Pancreas (tissue), 10 donors: ENCODE data around the gene NBEAL2. TPM values are rescaled to one million over a fixed set of nuclear protein-coding genes. Genes with fewer than 3 reads are reported as not detected.
A peak's percentile ranks its signal among the peaks of the same experiment; 100 is the strongest.

Source experiments
- ATAC-seq, 4 donors: fragments of 200-7000 bp; cut with Tn5 transposase; one replicate each; pipeline versions ENCODE4 v1.8.0 to v1.9.1; 2020; ENCODE audit warnings: mild to moderate bottlenecking in 4 of 4, moderate library complexity in 4 of 4
- DNase-seq, 6 donors: peaks; one replicate each; pipeline ENCODE4 v3.0.0-alpha.2; 2020
- FAIRE-seq: peaks from 2 replicates; lab custom pipeline; 2012; peaks lifted over from hg19 to GRCh38; lab: Jason Lieb, UNC
- H3K27ac ChIP-seq, 4 donors: fragments of 200-600 bp; sonication (generic); 1 replicate in 3 of 4; 2 replicates in 1 of 4; pipeline versions ENCODE4 v1.5.0 to v1.8.0; 2020
- H3K27me3 ChIP-seq, 4 donors: fragments of 200-600 bp; one replicate each; pipeline ENCODE4 v1.8.0; 2021
- H3K36me3 ChIP-seq, 3 donors: fragments of 200-600 bp; sonication (generic) in 1 of 3; one replicate each; pipeline versions ENCODE4 v1.5.0 to v1.8.0; 2020 to 2021
- H3K4me1 ChIP-seq, 3 donors: fragments of 200-600 bp; one replicate each; pipeline ENCODE4 v1.8.0; 2021
- H3K4me3 ChIP-seq, 4 donors: fragments of 200-600 bp; sonication (generic) in 2 of 4; one replicate each; pipeline versions ENCODE4 v1.5.0 to v1.8.0; 2020 to 2021
- H3K9me3 ChIP-seq, 4 donors: fragments of 200-600 bp; one replicate each; pipeline ENCODE4 v1.8.0; 2021
- WGBS, 2 donors: extraction: QIAGEN DNeasy Blood & Tissue Kit; methylation state at CpG; one replicate each; pipeline ENCODE4 v1.1.7; 2013; 5-methylcytosine and 5-hydroxymethylcytosine counted together
- intact Hi-C, 3 donors: fragments of 100-400 bp; cut with DNase I; formaldehyde crosslinking; loops; one replicate each; pipeline versions ENCODE4 v1.11.1 to v1.14.2; 2022
- polyA plus RNA-seq, 2 donors: library from polyadenylated mRNA; stranded (reverse); fragments of 200-250 nt; gene quantifications; one replicate each; pipeline ENCODE4 v1.2.3, GENCODE V29; 2013
- total RNA-seq, 6 donors: library from RNA; stranded (reverse); fragmentation: NEBNext Ultra II Directional in 4 of 6; extraction: Animal tissue kit (Norgen Biotek cat#: 25700) in 4 of 6; gene quantifications; one replicate each; pipeline versions ENCODE4 v1.2.1 to v1.2.4, GENCODE V29; 2021 to 2023
- TF ChIP-seq, protein P1 (sequence below), 4 donors: fragments of 200-600 bp; sonication (generic) in 3 of 4; IDR thresholded peaks; one replicate each; pipeline versions ENCODE4 v1.5.0 to v1.8.0; 2021; ENCODE audit warnings: antibody characterized with exemption in 4 of 4
- donor health status: healthy with polysubstance abuse.
- donor health status: DM: no; HTN: no; CAD: no; lungs with moderate emphysema.
- donor health status: DM: no; HTN: no; CAD: no.
- donor health status: control.
- donor health status: control.
- donor health status: Bipolar disorder and iron deficiency.
- donor health status: DM: yes; HTN: yes; CAD: no.
- donor health status: DM: no; HTN: no; CAD: no.
- donor health status: DM: no; HTN: no; CAD: no.
- donor health status: DM: yes; HTN: yes; CAD: no.

NBEAL2 gene
- total and polyA plus RNA-seq, 8 donors = 30.6 to 265 (median 46.0) TPM

DNA sequence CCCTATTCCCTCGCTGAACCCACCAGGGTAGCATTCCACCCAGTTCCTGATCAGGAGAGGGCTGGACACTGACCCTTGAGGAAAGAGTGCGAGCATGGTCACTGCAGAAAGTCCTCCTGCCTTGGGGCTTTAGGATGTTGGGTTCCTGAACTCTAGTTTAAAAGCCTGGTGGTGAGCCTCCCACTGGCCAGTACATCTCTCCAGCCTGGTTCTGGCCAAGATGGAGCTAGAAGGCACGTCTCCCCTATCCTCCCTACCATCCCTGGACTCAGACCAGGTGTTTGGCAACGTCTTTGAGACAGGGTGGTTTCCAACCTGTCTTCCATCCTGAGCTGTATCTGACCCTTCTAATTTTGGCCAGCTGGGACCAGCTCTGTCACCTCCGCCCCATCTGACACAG, 31.4 kb downstream of the NBEAL2 start:
- WGBS, 2 donors = 73 to 81% methylated on average over 5 of the region's 5 CpGs
- no peaks in the 10 kb centered on the region for H3K27me3 ChIP-seq
- no peak for FAIRE-seq
- H3K36me3 ChIP-seq = peaks cover 0 to 11% (median 0%) of the 10 kb centered on the region in 3 donors
- no peak overlapping the region for H3K4me3 ChIP-seq
- ATAC-seq = no peak
- H3K4me1 ChIP-seq = peaks cover 0 to under 1% (median 0%) of the 10 kb centered on the region in 3 donors
- H3K9me3 ChIP-seq = no peaks in the 10 kb centered on the region
- TF ChIP-seq, protein P1, sequence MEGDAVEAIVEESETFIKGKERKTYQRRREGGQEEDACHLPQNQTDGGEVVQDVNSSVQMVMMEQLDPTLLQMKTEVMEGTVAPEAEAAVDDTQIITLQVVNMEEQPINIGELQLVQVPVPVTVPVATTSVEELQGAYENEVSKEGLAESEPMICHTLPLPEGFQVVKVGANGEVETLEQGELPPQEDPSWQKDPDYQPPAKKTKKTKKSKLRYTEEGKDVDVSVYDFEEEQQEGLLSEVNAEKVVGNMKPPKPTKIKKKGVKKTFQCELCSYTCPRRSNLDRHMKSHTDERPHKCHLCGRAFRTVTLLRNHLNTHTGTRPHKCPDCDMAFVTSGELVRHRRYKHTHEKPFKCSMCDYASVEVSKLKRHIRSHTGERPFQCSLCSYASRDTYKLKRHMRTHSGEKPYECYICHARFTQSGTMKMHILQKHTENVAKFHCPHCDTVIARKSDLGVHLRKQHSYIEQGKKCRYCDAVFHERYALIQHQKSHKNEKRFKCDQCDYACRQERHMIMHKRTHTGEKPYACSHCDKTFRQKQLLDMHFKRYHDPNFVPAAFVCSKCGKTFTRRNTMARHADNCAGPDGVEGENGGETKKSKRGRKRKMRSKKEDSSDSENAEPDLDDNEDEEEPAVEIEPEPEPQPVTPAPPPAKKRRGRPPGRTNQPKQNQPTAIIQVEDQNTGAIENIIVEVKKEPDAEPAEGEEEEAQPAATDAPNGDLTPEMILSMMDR (IDR thresholded peaks at IDR 0.05) = no peak
- intact Hi-C loops = no loop called here
- peak in 1 of 6 donors; percentile 13 for DNase-seq
- H3K27ac ChIP-seq = no peak overlapping the region

DNA sequence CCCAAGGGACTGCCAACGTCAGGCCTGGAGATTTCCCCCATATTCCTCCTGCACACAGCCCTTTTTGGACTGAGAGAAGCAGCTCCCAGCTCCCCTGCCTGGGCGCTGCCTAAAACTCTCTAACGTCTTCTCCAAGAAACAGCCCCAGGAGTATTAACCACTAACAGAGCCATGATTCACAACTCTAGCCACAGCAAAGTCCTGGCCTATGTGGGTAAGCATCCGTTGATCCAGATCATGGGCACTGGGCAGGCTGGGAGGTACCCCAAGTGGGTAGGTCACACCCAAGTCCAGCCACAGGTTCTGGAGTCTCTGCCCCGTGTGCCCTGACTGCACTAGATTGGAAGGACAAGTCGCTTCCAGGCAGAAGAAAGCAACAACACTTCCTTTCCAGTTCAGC, 31.9 kb downstream of the NBEAL2 start:
- ATAC-seq = no peak
- intact Hi-C loops = no loop called here
- Histone ChIP-seq H3K27ac (no peak overlapping the region), H3K4me3 (no peak overlapping the region), H3K4me1 (peaks cover 0 to 5% (median 3%) of the 10 kb centered on the region in 3 donors), H3K36me3 (peaks cover 0 to 11% (median 0%) of the 10 kb centered on the region in 3 donors), H3K9me3 (no peaks in the 10 kb centered on the region), H3K27me3 (no peaks in the 10 kb centered on the region)
- no peak for DNase-seq
- TF ChIP-seq, protein P1 (IDR thresholded peaks at IDR 0.05) = no peak
- 77 to 81% methylated on average over 6 of the region's 6 CpGs for WGBS, 2 donors
- no peak for FAIRE-seq

DNA sequence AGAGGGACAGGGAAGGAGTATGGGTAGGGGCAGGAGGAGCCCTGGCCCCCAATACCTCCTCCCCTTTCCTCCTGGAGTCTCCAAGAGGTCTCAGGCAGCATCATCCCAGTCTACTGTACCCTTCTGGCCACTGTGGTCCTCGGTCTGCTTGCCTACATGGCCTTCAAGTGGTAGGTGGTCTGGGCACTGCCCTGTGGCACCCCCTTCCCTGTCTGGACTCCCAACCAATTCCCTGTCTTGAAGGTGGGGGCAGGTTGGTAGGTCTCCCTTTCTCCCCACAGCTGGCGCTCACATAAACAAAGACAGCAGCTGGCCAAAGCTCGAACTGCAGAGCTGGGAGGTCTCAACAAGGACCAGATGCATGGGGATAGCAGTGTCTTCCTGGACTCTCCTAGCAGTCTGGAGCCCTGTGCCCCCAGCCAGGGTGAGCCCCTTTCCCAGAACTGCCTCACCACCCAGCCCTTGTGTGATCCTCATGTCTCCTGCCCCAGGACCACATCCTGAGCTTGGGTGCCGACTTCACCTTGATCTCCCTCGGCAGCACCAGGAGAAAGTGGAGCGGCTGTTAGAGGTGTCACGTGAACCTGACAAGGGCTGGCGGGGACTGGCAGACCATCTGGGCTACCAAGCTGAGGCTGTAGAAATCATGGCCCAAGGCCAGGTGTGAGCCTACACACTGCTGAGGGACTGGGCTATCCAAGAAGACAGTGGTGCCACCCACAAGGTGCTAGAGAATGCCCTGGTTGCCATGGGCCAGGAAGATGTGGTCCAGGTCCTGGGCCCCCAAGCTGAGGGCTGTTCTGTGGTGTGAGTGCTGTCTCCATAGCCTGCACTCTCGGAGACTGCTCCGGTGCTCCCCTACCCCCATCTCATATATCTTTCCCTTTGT, 33.1 kb downstream of the NBEAL2 start:
- Histone ChIP-seq H3K27ac (no peak overlapping the region), H3K27me3 (no peaks in the 10 kb centered on the region), H3K9me3 (no peaks in the 10 kb centered on the region), H3K4me3 (no peak overlapping the region), H3K36me3 (peaks cover 0 to 2% (median 0%) of the 10 kb centered on the region in 3 donors), H3K4me1 (peaks cover 0 to 11% (median 6%) of the 10 kb centered on the region in 3 donors)
- DNase-seq (peak in 3 of 6 donors; percentile 22 to 40 (median 29)), ATAC-seq (no peak), FAIRE-seq (no peak)
- TF ChIP-seq, protein P1 (IDR thresholded peaks at IDR 0.05) = no peak
- 79 to 80% methylated on average over 10 of the region's 10 CpGs for WGBS, 2 donors
- intact Hi-C loops = no loop called here

DNA sequence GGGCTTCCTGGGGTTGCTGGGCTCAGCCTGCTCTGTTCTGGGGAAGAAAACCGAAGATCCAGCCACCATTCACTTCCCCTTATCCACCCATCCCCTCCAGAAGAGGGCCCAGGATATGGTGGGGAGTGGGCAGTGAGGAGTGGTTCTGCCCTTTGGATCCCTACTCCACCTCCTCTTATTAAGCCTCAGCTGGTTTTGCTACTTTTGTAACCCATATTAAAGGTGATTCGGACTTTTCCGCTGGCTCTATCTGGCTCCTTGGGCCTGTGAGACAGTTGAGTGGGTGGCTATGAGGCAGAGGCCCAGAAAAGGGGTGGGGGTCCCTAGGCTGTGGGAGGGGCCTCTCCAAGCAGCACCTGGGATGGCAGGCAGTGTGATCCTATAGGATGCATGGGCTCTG, 33.8 kb downstream of the NBEAL2 start:
- no peak for FAIRE-seq
- no peak for DNase-seq
- H3K36me3 ChIP-seq = no peaks in the 10 kb centered on the region
- no peaks in the 10 kb centered on the region for H3K9me3 ChIP-seq
- TF ChIP-seq, protein P1 (IDR thresholded peaks at IDR 0.05) = no peak
- 92 to 96% methylated on average over 3 of the region's 3 CpGs for WGBS, 2 donors
- intact Hi-C loops = no loop called here
- no peak overlapping the region for H3K4me3 ChIP-seq
- H3K27me3 ChIP-seq = no peaks in the 10 kb centered on the region
- peaks cover 0 to 11% (median 6%) of the 10 kb centered on the region in 3 donors for H3K4me1 ChIP-seq
- ATAC-seq = no peak
- H3K27ac ChIP-seq = no peak overlapping the region

DNA sequence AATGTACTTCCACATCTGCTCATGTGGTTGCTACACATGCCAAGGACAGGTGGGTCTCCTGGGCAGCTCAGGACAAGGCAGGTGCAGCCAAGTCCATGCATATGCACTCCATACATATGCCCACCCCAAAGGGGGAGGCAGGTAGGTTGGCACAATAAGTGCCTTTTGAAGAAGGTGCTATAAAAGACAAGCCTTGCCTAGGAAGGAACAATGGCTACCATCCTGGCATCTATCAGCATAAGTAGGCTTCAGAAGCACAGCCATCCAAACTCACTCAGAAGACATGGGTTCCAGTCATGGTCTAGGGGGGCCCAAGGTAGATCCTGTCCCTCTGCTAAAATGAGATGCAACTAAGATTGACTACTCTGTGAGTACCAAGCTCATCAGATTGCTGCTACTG, 34.6 kb downstream of the NBEAL2 start:
- ATAC-seq (no peak), FAIRE-seq (no peak), DNase-seq (no peak)
- Histone ChIP-seq H3K9me3 (no peaks in the 10 kb centered on the region), H3K4me3 (no peak overlapping the region), H3K27me3 (no peaks in the 10 kb centered on the region), H3K36me3 (peaks cover 0 to 6% (median 4%) of the 10 kb centered on the region in 3 donors), H3K27ac (no peak overlapping the region), H3K4me1 (peaks cover 0 to 11% (median 6%) of the 10 kb centered on the region in 3 donors)
- intact Hi-C loops = no loop called here
- TF ChIP-seq, protein P1 (IDR thresholded peaks at IDR 0.05) = no peak
